PC-9 (cell line): ENCODE measurements around the gene SYCE3. TPM values are rescaled to one million over a fixed set of nuclear protein-coding genes. Genes with fewer than 3 reads are reported as not detected.

Source experiments
- BruUV-seq: library from RNA; stranded (reverse); fragments of 400-500 nt; replicated peaks from 2 replicates; lab custom pipeline; 2021; lab: Mats Ljungman, UMichigan
- CTCF ChIA-PET: fragments of 300-600 bp; sonication (Branson Sonifier 250); formaldehyde crosslinking; loops from one replicate; lab custom pipeline; 2022; ENCODE audit warnings: antibody characterized with exemption; lab: Charles Lee
- POLR2A ChIA-PET: fragments of 300-600 bp; sonication (Branson Sonifier 250); formaldehyde crosslinking; loops from one replicate; lab custom pipeline; 2022; ENCODE audit warnings: antibody characterized with exemption; ENCODE audit not compliant: unreplicated experiment; lab: Charles Lee
- DNase-seq, 2 experiments: peaks; one replicate each; pipeline versions ENCODE4 v3.0.0 to v3.0.0-alpha.2; 2015 to 2022; ENCODE audit warnings: mixed read lengths in 1 of 2
- H2AFZ ChIP-seq: fragments of 200-600 bp; sonication (generic); 2 replicates; pipeline ENCODE4 v1.8.1; 2017; ENCODE audit warnings: antibody characterized with exemption
- H3F3A ChIP-seq: fragments of 200-600 bp; sonication (generic); 2 replicates; pipeline ENCODE4 v1.8.1; 2017; ENCODE audit warnings: antibody characterized with exemption, mild to moderate bottlenecking, low read depth; ENCODE audit not compliant: insufficient read depth
- H3K27ac ChIP-seq: fragments of 200-600 bp; sonication (generic); 2 replicates; pipeline ENCODE4 v1.6.1; 2016; ENCODE audit warnings: mixed run types
- H3K27me3 ChIP-seq: fragments of 200-600 bp; sonication (generic); 2 replicates; pipeline ENCODE4 v1.6.1; 2016; ENCODE audit warnings: low read depth, mixed run types; ENCODE audit not compliant: insufficient read depth
- H3K36me3 ChIP-seq: fragments of 200-600 bp; sonication (generic); 2 replicates; pipeline ENCODE4 v1.6.1; 2016; ENCODE audit warnings: low read depth, mixed run types
- H3K4me1 ChIP-seq: fragments of 200-600 bp; sonication (generic); replicated peaks from 2 replicates; pipeline ENCODE4 v1.6.1; 2016; ENCODE audit warnings: mixed run types; ENCODE audit not compliant: insufficient read depth
- H3K4me2 ChIP-seq: fragments of 200-600 bp; sonication (generic); 2 replicates; pipeline ENCODE4 v1.6.1; 2017; ENCODE audit warnings: mixed run types
- H3K4me3 ChIP-seq: fragments of 200-600 bp; sonication (generic); 2 replicates; pipeline ENCODE4 v1.6.1; 2016; ENCODE audit warnings: mixed run types
- H3K79me2 ChIP-seq: fragments of 200-600 bp; sonication (generic); 2 replicates; pipeline ENCODE4 v1.6.1; 2017; ENCODE audit warnings: low read depth, mixed run types
- H3K9me2 ChIP-seq: fragments of 200-600 bp; sonication (generic); 2 replicates; pipeline ENCODE4 v1.8.1; 2017; ENCODE audit warnings: mild to moderate bottlenecking; ENCODE audit not compliant: insufficient read depth
- H3K9me3 ChIP-seq: fragments of 200-600 bp; sonication (generic); 2 replicates; pipeline ENCODE4 v1.8.1; 2016; ENCODE audit warnings: low read depth; ENCODE audit not compliant: insufficient read depth
- H4K20me1 ChIP-seq: fragments of 200-600 bp; sonication (generic); 2 replicates; pipeline ENCODE4 v1.8.1; 2017; ENCODE audit not compliant: insufficient read depth
- EZH2 ChIP-seq: fragments of 200-600 bp; sonication (generic); IDR thresholded peaks from 2 replicates; pipeline ENCODE4 v1.8.0; 2017; ENCODE audit warnings: antibody characterized with exemption, low read depth
- intact Hi-C: fragments of 100-400 bp; cut with micrococcal nuclease; formaldehyde crosslinking; loops from one replicate; pipeline ENCODE4 v1.10.0; 2022; ENCODE audit not compliant: unreplicated experiment
- total RNA-seq: library from RNA; stranded (reverse); gene quantifications from 2 replicates; pipeline ENCODE4 v1.2.3, GENCODE V29; 2021
- TF ChIP-seq, protein P1 (sequence below): fragments of 200-600 bp; sonication (generic); conservative IDR thresholded peaks from 2 replicates; pipeline ENCODE4 v1.6.1; 2017; ENCODE audit warnings: mixed run types, antibody characterized with exemption, mild to moderate bottlenecking, moderate library complexity

Gene SYCE3
- total RNA-seq, 1 experiment from 2014 or later: not detected

- intact Hi-C loops: no loop called here
- no TSS peak for BruUV-seq
- ChIA-PET POLR2A (no interaction called here), CTCF (no interaction called here)
- Histone ChIP-seq H3K4me3 (no peak within 1 kb of the TSS), H3K4me2 (peak within 1 kb of the TSS; percentile 44), H3K27ac (no peak within 1 kb of the TSS), H3F3A (peaks cover 17% of the 10 kb centered on the region; the same call in 1 of the 2 replicates), H3K36me3 (no peaks in the 10 kb centered on the region), H3K4me1 (no peaks in the 10 kb centered on the region), H3K9me2 (no peaks in the 10 kb centered on the region), H4K20me1 (no peaks in the 10 kb centered on the region; the same call in 1 of the 2 replicates), H3K79me2 (no peaks in the 10 kb centered on the region), H3K9me3 (no peaks in the 10 kb centered on the region), H3K27me3 (peaks cover 45% of the 10 kb centered on the region), H2AFZ (no peak within 1 kb of the TSS)
- TF ChIP-seq, protein P1, sequence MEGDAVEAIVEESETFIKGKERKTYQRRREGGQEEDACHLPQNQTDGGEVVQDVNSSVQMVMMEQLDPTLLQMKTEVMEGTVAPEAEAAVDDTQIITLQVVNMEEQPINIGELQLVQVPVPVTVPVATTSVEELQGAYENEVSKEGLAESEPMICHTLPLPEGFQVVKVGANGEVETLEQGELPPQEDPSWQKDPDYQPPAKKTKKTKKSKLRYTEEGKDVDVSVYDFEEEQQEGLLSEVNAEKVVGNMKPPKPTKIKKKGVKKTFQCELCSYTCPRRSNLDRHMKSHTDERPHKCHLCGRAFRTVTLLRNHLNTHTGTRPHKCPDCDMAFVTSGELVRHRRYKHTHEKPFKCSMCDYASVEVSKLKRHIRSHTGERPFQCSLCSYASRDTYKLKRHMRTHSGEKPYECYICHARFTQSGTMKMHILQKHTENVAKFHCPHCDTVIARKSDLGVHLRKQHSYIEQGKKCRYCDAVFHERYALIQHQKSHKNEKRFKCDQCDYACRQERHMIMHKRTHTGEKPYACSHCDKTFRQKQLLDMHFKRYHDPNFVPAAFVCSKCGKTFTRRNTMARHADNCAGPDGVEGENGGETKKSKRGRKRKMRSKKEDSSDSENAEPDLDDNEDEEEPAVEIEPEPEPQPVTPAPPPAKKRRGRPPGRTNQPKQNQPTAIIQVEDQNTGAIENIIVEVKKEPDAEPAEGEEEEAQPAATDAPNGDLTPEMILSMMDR: no peak
- no peak for TF ChIP-seq EZH2
- no peak for DNase-seq
These were observed 37.8 kb upstream of the SYCE3 start, which contains the start of gene MAPK8IP2 for GRCh38 chr22:50600538-50600937. MAPK8IP2 (plus strand) TSS chr22:50600793; CDS start chr22:50600819, 26 bp downstream.

DNA sequence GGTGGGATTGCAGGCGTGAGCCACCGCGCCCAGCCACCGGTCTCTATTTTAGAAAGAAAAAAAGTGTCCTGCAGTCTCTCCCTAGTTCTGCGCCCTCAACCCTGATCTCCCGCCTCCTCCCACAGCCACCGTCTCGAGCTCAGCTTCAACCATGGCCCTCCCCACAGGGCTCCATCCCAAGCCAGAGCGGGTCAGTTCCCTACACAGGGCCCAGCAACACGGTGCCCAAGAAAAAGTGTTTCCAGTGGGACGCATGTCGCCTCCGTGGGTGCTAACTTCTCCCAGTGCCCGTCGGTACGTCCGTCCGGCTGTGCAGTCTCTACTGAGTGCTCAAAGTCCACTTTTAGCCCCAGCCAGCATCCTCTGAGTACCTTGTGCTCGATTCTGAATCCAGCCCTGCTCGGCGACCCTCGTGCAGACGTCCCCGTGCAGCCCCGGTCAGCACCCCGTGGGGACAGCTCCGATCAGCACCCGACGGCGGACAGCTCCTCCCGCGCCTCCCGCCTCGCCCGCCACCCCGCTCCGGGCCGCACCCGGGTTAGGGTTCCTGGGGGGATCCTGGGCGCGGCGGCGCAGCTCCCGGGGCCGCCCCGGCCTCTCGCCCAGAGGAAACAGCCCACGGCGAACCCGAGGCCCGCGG is 37.2 kb upstream of the SYCE3 start:
- ChIA-PET POLR2A (no interaction called here), CTCF (interaction anchor here (0.7 kb wide), 1 partner anchor 66 kb away, joined by 3 read pairs; no protein-coding TSS in a partner anchor)
- Histone ChIP-seq H3K9me3 (no peaks in the 10 kb centered on the region), H3F3A (peaks cover 17% of the 10 kb centered on the region; the same call in 1 of the 2 replicates), H3K4me2 (peak overlapping the region; percentile 44), H3K27ac (no peak overlapping the region), H3K79me2 (no peaks in the 10 kb centered on the region), H3K9me2 (no peaks in the 10 kb centered on the region), H4K20me1 (no peaks in the 10 kb centered on the region), H2AFZ (no peak overlapping the region), H3K36me3 (no peaks in the 10 kb centered on the region), H3K4me3 (no peak overlapping the region), H3K27me3 (peaks cover 39% of the 10 kb centered on the region), H3K4me1 (no peaks in the 10 kb centered on the region)
- intact Hi-C loops: no loop called here
- DNase-seq: peak in 1 of 2 experiments; percentile 61
- TF ChIP-seq EZH2: peak; percentile 83; the same call in 1 of the 2 replicates
- TF ChIP-seq, protein P1: no peak
- no TSS peak for BruUV-seq

GRCh38 chr22:50597097-50597496 is 34.4 kb upstream of the SYCE3 start:
- no peak overlapping the region for H3K4me3 ChIP-seq
- H3K4me1 ChIP-seq: no peaks in the 10 kb centered on the region
- DNase-seq: no peak
- BruUV-seq: no TSS peak
- H3K36me3 ChIP-seq: no peaks in the 10 kb centered on the region
- H3K4me2 ChIP-seq: no peak overlapping the region
- CTCF ChIA-PET: interaction anchor here (0.6 kb wide), 1 partner anchor 106 kb away, joined by 3 read pairs; no protein-coding TSS in a partner anchor
- no peak overlapping the region for H3K27ac ChIP-seq
- H3F3A ChIP-seq: peaks cover 7% of the 10 kb centered on the region; the same call in 1 of the 2 replicates
- no peaks in the 10 kb centered on the region for H4K20me1 ChIP-seq
- H2AFZ ChIP-seq: no peak overlapping the region
- H3K9me3 ChIP-seq: no peaks in the 10 kb centered on the region
- H3K9me2 ChIP-seq: no peaks in the 10 kb centered on the region
- TF ChIP-seq EZH2: no peak
- TF ChIP-seq, protein P1: no peak
- intact Hi-C loops: no loop called here
- peaks cover 21% of the 10 kb centered on the region for H3K27me3 ChIP-seq
- POLR2A ChIA-PET: interaction anchor here (0.5 kb wide), 1 partner anchor 89 kb away, joined by 5 read pairs; the partner anchor contains the start of gene NCAPH2
- no peaks in the 10 kb centered on the region for H3K79me2 ChIP-seq
